Glomerular visceral epithelial cell (primary cell): ENCODE data around the gene ATXN2.
"Not testable (repeated sequence)": the region's sequence is repeated elsewhere in the genome, so short reads cannot be mapped to it uniquely, and the experiment has no call there.

ENCODE experiments used
- DNase-seq: peaks from one replicate; pipeline ENCODE4 v3.0.0-alpha.2; 2016; ENCODE audit errors: extremely low spot score

The ATXN2 gene

GRCh38 chr12:111506260-111506659, 92.9 kb downstream of the ATXN2 start:
- DNase-seq = no peak

GRCh38 chr12:111505601-111506036, 93.5 kb downstream of the ATXN2 start:
- no peak for DNase-seq

DNA sequence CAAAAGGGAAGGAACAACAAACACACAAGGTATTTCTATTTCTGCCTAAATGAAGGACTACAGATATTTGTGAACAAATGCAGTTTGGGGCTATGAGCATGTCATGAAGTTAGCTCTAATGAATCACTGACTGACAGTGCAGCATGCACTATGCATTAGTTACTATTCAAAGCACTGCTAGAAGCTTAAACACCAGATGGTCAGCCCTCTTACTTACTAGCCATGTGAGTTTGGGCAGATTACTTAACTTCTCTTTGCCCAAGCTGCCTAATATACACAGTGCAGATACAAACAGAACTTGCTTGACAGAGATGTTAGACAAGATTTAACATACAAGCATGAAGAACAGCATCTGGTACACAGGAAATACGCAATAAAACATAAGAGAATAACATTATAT, 96.0 kb downstream of the ATXN2 start:
- DNase-seq = no peak

- DNase-seq = no peak
Measured at GRCh38 chr12:111494676-111495075, 104.4 kb downstream of the ATXN2 start.

DNA sequence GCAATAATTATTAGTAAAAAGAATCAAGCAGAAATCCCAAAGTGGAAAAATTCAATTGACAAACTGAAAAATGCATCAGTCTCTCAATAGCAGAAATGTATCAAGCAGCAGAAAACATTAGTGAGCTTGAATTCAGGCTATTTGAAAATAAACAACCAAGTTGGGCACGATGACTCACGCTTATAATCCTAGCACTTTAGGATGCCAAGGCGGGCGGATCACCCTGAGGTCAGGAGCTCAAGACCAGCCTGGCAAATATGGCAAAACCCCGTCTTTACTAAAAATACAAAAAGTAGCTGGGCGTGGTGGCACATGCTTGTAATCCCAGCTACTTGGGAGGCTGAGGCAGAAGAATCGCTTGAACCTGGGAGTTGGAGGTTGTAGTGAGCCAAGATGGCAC, 106.1 kb downstream of the ATXN2 start:
- DNase-seq = peak; percentile 32

GRCh38 chr12:111488798-111489197, 110.3 kb downstream of the ATXN2 start:
- DNase-seq = no peak

DNA sequence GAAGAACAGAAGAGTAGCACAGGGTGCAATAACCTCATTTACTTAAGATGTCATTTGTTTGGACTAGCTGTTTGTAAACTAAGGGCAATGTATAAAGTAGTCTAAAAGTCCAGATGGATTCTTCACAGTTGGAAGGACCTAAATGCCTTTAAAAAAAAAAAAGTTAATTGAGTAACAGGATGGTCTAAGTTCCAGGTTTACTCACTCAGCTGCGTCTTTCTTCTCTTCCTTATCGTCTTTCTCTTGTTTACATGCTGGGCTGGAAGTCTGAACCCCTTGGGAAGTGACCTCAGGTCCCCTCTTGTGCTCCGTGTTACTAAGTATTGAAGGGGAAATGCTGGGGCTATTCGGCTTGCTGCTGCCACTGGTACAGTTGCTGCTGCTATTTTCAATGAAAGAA, 110.8 kb downstream of the ATXN2 start:
- no peak for DNase-seq

GRCh38 chr12:111482462-111482861, 116.7 kb downstream of the ATXN2 start:
- DNase-seq = no peak

DNA sequence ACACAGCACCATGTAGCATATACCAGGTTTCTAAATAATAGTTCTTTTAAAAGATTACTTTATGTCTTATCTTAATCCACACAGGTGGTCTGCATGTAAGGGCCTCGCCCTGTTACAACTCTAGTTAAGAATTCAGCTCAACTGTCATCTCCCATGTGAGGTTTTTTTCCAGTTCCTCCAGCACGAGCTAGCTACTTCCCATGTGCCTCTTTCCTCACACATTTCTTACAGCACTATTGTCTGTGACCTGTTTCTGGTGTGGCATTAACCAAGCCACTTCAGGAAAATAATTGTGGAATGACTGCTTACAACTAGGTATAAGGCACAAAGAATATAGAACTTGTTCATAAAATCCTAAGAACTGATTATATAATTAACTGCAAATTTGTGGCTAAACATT, 127.9 kb downstream of the ATXN2 start:
- DNase-seq = no peak

DNA sequence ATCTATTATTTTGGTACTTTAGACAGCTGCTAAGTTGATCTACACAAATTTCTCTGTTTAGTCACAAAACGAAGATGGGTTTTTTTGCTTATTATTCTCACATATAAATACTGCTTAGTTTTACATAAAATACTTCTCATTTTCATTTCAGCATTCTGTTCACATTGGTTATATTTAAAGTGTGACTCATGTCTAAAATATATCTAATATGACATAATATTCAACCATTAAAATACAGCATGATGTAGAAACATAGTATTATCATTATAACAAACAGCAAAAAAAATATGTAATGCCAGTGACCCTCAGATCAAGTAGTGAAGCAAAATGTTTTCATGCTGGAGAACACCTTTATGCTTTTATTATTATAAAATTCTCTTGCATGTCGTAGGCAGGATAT, 129.7 kb downstream of the ATXN2 start:
- no peak for DNase-seq

GRCh38 chr12:111467857-111468241, 131.3 kb downstream of the ATXN2 start:
- no peak for DNase-seq

GRCh38 chr12:111467092-111467856, 131.8 kb downstream of the ATXN2 start:
- no peak for DNase-seq

- peak; percentile 43 for DNase-seq
Measured at GRCh38 chr12:111462210-111462769, 136.8 kb downstream of the ATXN2 start.

GRCh38 chr12:111460111-111460510, 139.0 kb downstream of the ATXN2 start:
- not testable (repeated sequence) for DNase-seq

DNA sequence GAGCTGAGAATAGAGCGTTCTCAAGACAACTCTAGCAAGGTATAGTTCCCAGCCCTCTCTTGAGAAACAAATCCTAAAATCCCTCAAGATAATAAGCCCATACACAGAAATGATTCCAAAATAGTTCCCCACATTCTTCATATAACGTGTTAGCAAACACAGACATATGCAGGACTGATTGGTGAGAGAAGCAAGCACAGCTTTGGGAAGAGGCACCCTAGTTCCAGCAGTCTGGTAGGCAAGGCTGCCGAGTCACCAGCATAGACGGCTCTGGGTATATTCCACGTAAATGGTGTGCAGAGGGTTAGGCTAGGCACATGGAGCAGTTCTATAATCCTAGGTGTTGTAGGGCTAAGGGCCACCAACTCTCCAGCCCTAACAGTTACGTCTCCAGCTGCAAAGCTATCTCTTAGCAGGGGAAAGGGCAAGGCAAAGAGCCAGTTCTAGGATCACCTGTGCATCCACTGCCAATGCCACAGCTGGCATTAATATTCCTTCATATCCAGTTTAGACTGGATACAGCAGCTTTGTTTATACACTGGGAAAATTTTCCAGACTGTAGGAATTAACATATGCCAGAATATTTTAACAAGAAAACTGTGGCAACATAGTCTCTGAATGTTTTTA, 140.5 kb downstream of the ATXN2 start:
- no peak for DNase-seq

DNA sequence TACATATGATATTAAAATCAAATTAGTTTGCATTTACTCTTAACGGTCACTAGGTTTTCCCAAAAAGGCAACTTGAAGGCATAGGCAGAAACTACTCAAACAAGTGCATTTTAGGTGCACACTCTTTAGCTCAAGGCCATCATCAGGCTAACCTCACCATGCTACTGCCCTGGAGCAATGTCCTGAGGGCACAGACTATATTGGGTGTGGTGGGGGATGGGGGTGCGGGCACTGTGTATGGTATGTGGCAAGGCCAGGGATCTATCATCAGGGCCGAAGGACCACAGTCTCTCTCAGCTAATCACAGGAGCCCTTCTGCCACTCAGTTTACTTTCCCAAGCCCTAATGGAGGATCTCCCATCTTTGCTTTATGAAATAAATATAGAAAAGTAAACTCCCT, 141.5 kb downstream of the ATXN2 start:
- no peak for DNase-seq

- DNase-seq = no peak
Measured at GRCh38 chr12:111457071-111457470, 142.0 kb downstream of the ATXN2 start.

DNA sequence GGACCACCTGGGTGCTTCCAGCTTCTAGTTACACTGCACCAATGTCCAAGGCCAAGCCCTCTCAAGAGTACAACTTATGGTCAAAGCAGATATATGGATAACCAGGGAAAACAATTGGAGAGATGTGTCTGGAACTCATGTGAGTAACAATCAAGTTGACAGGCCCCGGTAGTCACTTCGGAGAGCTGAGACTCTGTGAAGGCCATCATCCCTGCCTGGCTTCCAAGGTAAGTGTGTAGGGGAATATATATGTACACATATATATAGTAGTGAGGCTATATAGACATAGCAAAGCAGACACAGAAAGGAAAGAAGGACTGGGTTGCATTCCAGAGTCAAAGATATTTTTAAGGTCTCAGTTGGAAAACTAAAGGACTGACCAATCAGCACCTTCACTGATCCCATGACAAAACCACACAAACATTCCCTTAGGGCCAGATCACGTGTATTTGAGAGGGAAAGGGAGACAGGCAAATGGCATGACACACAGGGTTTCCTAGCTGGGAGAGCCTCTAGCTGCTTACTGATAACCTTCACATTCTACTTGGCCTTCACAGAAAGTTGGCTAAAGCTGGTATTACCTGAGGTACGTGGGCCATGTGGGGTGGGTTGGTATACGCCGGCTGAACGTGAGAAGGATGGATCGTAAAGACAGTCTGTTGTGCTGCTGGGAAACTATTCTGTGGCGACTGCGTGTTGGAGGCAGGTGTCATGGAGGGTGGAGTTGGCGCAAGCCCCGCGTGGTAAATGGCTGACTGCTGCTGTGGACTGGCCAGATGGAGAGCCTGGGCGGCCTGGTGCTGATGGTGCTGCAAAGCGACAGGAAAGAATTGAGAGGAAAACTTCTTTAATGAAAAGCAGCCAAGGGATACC, 143.4 kb downstream of the ATXN2 start:
- peak; percentile 44 for DNase-seq

- no peak for DNase-seq
Measured at GRCh38 chr12:111454716-111455447, 144.2 kb downstream of the ATXN2 start.

DNA sequence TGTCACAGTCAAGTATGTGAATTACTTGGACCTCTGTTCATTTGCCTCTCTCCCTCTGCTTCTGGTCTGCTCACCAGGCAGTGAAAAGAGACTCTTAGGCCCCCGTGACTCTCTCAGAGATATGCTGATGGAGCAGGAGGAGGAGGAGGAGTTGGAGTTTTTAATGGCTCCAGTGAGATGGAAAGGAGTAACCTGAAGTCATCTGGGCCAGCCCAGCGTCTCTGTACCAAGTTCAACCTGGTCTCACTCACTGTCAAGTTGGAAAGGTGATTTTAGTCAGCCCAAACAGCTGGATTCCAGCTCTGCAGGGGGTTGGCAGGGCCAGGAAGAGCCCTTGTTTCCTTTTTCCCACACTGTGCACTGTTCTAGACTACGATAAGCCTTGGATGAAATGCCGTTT, 144.8 kb downstream of the ATXN2 start:
- DNase-seq = no peak
